ENCODE measurements around the gene DHRSX.
"Not testable (repeated sequence)": the region's sequence is repeated elsewhere in the genome, so short reads cannot be mapped to it uniquely, and the experiment has no call there.

DHRSX gene

DNA sequence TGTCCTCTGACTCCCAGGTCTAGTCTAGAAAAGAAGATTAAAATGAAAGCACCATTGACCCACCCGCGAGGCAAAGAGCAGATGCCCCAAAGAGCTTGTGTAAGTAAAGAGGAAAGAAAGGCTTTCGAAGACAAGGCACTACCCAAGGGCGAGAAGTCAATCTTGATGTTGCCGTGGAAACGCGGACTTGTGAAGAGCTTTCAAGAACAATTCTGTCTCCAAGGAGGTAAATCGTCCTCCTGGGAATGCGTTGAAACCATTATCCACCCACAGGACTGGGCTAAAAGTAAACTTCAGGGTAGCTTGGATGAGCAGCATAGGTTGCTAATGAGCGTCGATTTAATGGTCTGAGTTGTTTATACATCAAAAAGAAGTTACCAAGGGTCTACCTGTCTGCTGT, 189.3 kb downstream of the DHRSX start:
- DNase-seq, result no peak

DNA sequence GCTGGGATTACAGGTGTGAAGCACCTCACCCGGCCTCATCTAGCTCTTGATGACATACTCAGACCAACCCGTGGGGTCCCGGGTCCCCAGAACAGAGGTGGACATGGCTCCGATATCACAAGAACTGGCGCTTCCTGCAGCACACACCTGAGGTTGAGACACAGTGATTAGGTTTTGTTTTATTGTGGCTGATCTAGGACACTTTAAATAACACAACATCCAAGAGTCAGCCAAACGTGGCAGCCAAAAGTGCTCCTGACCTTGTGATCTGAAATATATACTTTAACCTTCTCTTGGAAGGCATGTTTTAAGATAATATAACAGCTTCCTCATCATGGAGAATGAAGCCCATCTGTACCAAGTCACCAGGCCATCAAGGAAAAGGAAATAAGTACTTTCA, 198.9 kb downstream of the DHRSX start:
- DNase-seq, result no peak

- DNase-seq, result no peak
Measured at GRCh38 chrX:2299871-2300270, 200.9 kb downstream of the DHRSX start.

DNA sequence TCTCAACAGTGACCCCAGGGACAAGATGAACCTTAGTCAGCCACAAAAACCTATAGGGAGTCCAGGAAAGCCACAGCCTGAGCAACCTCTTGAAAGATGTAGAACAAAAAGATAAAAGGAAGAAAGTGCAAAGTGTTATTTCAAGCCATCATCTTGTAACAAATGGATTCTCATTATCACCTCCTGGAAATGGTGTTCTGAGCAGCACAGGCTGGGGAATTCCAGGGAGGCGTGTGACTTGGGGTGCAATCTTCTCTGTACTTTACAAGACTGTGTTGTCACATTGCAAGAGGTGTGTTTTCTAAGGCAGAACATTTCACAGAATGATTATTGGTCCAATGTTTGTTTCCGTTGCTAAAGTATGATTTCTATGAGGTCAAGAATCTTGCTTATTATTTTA, 214.0 kb downstream of the DHRSX start:
- no peak for DNase-seq

DNA sequence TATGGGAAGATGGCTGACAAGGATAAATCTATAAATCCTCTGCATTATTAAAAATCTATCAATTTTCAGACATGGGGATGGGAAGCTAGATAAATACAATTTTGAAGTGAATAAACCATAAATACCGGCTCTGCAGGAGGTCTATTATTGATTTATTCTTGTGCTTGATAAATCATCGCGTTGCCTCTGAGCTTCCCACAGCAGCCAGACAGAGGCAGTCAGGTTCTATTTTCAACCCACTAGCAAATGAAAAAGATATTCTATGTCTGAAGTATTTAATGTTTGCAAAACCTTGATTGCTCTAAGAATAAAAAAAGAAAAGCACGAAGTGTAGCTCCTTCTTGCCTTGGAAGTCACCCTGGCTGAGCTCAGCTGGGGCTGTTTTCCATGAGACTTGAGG, 216.2 kb downstream of the DHRSX start:
- no peak for DNase-seq

- DNase-seq, result no peak
Measured at GRCh38 chrX:2284133-2284532, 216.6 kb downstream of the DHRSX start.

GRCh38 chrX:2283111-2283859, 217.5 kb downstream of the DHRSX start:
- DNase-seq, result no peak

GRCh38 chrX:2282490-2283090, 218.2 kb downstream of the DHRSX start:
- no peak for DNase-seq

DNA sequence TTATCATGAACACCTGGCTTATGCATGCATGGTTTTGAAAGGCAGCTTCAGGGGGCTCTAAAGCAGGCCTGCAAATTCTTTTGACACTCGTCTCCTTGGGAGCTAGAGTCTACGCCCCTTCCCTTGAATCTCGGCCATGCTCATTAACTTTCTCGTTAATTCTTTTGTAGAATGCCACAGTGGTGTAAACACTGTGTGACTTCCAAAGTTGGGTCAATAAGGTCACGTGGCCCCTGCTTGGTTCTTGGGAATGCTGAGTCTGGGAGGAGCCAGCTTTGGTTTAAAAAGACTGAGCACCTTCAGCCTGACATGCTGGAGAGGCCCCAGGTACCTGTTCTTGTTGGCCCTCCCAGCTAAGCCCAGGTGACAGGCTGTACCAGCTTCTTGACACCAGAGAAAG, 228.4 kb downstream of the DHRSX start:
- no peak for DNase-seq

- not testable (repeated sequence) for DNase-seq
Measured at GRCh38 chrX:2271595-2271994, 229.2 kb downstream of the DHRSX start.

DNA sequence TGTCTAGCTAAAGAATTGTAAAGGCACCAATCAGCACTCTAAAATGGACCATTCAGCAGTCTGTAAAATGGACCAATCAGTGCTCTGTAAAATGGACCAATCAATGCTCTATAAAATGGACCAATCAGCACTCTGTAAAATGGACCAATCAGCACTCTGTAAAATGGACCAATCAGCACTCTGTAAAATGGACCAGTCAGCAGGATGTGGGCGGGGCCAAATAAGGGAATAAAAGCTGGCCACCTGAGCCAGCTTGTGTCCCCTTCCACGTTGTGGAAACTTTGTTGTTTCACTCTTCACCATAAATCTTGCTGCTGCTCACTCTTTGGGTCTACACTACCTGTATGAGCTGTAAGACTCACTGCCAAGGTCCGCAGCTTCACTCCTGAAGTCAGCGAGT, 230.0 kb downstream of the DHRSX start:
- DNase-seq, result not testable (repeated sequence)

DNA sequence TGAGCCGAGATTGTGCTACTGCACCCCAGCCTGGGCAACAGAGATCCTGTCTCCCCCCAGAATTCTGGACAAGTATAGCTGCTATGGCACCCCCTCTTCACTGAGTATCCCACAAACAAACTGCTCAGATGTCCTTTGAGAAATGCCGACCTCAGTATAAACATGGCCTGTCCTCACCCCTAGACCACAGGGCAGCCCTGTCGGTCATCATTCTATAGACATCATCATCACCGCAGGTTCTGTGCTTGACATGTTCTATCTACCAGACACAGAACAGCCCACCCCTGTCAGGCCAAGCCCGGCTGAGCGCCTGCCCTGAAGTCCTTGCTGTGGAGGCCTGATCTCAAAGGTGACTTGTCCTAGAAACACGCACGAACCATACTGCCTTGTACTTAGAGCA, 232.9 kb downstream of the DHRSX start:
- no peak for DNase-seq

DNA sequence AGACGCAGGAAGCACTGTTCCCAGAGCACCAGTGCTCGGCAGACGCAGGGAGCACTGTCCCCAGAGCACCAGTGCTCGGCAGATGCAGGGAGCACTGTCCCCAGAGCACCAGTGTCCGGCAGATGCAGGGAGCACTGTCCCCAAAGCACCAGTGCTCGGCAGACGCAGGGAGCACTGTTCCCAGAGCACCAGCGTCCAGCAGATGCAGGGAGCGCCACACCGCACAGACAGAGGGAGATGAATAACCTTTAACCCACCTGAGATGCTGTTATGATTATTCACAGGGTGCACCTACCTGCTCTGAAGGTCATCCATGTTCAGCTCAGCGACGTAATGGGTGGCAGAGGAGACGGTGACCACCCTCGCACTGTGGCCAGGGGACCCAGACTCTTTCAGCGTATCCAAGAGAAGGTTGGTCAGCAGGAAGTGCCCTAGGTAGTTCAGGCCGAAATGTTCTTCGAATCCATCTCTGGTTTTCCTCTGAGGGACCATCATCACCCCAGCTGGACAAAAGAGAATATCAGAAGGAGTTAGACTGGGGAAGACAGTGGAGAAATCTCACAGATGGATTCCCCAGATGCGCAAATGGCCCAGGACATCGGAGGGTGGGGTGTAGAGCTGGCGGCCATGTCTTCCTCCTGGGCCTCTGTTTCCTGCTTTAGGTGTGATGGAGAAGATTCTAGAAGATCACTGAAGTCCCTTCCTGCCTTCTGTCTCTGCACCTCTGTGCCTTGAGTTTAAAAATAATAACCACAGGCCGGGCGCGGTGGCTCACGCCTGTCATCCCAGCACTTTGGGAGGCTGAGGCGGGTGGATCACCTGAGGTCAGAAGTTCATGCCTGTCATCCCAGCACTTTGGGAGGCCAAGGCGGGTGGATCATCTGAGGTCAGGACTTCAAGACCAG, 234.1 kb downstream of the DHRSX start:
- no peak for DNase-seq

GRCh38 chrX:2265658-2266444, 234.9 kb downstream of the DHRSX start:
- DNase-seq, result not testable (repeated sequence)

DNA sequence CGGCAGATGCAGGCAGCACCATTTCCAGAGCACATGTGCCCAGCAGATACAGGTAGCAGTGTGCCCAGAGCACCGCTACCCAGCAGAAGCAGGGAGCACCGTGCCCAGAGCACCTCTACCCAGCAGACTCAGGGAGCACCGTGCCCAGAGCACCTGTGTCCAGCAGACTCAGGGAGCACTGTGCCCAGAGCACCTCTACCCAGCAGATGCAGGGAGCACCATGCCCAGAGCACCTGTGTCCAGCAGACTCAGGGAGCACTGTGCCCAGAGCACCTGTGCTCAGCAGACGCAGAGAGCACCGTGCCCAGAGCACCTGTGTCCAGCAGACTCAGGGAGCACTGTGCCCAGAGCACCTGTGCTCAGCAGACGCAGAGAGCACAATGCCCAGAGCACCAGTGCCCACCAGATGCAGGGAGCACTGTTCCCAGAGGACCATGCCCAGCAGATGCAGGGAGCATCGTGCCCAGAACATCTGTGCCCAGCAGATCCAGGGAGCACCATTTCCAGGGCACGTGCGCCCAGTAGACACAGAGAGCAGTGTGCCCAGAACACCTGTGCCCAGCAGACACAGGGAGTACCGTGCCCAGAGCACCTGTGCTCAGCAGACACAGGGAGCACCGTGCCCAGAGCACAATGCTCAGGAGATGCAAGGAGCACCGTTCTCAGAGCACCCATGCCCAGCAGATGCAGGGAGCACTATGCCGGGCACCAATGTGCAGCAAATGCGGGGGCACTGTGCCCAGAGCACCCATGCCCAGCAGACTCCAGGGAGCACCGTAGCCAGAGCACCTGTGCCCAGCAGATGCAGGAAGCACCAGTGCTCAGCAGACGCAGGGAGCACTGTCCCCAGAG, 236.4 kb downstream of the DHRSX start:
- no peak for DNase-seq

- DNase-seq, result no peak
Measured at GRCh38 chrX:2263203-2263602, 237.6 kb downstream of the DHRSX start.

DNA sequence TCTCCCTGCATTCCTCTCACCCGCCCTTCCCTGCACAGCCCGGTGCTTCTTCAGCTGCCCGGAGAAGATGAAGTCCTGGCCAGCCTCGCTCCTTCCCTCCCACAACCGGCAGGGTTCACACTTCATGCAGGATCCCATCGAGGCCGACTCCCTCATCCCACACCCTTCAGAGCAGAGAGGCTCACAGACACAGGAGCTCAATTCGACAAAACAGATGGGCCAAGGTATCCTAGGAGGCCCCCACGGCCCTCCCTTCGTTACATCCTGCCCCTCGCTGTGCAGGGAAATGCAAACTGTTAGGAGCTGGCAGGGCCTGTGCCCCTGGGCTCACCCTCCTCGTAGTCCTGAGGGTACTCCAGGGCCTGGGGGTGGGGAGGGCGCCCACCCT, 238.1 kb downstream of the DHRSX start:
- no peak for DNase-seq

DNA sequence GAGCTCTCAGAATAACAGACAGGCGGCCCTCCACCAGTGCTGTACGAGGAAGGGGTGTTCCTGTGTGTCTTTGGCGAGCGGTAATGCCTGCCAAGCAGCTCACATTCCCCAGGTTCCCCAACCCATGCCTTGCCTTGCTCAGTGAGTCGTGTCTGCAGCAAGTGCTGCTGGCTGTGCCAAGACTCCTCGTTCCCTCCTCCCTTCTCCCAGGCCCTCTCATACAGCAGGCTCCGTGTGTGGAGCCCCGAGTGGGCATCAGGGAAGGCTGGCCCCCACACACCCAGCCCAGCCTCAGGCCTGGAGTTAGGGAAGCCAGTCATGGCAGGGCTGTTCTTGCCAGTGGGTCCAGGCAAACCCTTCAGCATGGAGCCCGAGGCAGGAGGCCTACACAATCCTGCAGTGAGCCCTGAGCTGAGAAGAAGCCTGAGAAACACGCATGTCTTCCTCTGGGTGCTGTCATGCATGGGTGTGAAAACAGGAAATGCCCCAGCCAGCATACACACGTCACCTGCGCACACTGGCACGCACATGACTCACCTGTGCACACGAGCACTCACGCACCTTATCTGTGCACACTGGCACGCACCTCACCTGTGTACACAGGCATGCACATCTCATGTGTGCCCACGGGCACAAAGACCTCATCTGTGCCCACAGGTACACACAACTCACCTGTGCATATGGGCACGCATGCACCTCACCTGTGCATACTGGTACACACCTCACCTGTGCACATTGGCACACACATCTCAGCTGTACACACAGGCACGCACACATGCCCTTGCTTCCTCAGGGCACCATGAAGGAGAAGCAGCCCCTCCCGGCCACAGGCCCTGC, 238.7 kb downstream of the DHRSX start:
- no peak for DNase-seq

- no peak for DNase-seq
Measured at GRCh38 chrX:2252331-2253065, 248.3 kb downstream of the DHRSX start.

DNA sequence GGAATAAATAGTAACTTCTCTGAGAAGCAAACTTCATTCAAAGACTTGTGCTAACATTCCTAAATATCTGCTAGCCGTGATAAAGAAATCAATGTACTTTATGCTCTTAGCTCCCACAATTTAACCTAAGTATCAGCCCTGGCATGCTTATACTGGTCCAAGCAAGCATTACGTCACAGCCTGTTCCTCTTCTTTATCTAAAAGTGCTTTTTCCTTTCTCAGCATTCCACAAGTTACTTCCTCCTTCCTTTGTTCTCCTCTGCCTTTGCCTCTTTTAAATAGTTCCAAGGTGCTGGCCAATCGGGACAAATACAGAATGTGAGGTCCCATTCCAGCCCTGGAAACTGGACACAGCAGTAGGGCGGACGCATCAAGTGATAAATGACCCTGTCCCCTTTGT, 249.6 kb downstream of the DHRSX start:
- no peak for DNase-seq

Measured in NCI-H526 treated with DMSO at 0.1 percent for 48 hours (cell line).